ENCODE measurements around the gene RASGRF1.

Gene RASGRF1

DNA sequence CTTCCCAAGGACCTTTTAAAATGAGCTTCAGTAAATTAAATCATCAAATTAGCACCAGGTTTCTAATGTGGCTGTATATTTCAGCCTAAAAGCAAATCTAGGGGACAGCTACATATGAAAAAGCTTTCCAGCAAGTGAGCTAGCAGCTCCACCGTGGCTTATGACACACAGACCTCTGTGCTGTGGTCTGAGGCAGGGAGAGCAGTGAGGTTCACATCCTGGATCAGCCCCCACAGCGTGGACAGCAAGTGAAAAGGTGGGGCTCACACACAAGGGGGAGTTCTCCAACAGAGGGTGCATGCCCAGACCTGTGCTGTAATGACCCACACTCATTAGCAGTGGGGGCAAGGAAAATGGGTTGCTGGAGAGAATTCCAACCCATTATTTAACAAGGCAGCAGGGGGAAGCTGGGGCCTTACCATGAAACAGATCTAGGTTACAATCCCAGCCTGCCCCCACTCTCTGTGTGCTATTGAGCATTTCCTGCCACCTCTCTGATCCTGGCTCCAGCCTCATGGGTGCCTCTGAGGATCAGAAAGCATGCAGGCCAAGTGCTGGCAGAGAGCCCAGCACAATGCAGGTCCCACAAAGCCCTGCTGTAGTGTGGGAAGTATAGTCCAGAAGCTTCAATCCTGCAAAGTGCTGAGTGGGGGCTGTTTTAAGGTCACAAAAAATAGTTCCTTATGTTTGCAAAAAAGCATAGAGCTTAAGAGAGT, 48.2 kb downstream of the RASGRF1 start:
- DNase-seq (ENCODE audit: low read depth): no peak
- TF ChIP-seq, protein P1, sequence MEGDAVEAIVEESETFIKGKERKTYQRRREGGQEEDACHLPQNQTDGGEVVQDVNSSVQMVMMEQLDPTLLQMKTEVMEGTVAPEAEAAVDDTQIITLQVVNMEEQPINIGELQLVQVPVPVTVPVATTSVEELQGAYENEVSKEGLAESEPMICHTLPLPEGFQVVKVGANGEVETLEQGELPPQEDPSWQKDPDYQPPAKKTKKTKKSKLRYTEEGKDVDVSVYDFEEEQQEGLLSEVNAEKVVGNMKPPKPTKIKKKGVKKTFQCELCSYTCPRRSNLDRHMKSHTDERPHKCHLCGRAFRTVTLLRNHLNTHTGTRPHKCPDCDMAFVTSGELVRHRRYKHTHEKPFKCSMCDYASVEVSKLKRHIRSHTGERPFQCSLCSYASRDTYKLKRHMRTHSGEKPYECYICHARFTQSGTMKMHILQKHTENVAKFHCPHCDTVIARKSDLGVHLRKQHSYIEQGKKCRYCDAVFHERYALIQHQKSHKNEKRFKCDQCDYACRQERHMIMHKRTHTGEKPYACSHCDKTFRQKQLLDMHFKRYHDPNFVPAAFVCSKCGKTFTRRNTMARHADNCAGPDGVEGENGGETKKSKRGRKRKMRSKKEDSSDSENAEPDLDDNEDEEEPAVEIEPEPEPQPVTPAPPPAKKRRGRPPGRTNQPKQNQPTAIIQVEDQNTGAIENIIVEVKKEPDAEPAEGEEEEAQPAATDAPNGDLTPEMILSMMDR (conservative IDR thresholded peaks at IDR 0.05; ENCODE audit: low read length): no peak

DNA sequence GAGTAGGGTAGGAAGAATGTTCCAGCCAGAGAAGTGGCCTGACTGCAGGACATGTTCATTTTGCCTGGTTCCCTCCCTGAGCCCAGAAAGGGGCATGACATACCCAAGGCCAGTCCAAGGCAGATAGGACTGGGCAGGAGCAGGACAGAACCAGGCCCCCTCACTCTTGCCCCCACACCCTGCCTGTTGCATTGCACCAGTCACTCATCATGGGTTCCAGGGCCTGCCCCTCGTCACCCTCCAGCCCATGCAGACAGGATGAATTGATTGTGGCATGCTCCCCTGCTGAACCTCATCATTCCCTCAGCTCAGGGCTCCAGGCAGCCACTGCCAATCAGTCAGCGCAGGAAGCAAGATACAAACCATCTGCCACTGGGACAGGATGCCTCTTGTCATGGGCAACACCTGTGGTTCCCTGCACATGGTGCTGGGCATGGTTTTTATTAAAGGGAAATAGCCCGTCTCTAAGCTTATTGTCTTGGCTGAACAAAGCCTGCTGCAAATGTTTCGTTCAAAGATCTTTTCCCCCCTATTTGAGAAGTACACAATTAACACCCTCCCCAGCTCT, 48.9 kb downstream of the RASGRF1 start:
- DNase-seq (ENCODE audit: low read depth): no peak
- TF ChIP-seq, protein P1 (conservative IDR thresholded peaks at IDR 0.05; ENCODE audit: low read length): no peak

More for the DNA sequence above, 48.2 kb downstream of the RASGRF1 start:
- no peak overlapping the region for H3K4me3 ChIP-seq (ENCODE audit: low read length)

DNA sequence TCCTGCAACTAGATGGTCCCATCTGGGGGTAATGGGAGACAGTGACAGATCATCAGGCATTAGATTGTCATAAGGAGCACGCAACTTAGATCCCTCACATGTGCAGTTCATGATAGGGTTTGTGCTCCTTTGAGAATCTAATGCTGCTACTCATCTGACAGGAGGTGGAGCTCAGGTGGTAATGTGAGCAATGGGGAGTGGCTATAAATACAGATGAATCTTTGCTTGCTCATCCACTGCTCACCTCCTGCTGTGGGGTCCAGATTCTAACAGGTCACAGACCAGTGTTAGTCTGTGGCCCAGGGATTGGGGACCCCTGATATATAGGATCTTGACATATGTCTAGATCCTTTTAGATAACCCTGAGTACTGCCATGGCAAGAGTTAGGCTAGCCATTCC, 52.7 kb downstream of the RASGRF1 start:
- H3K4me3 ChIP-seq (ENCODE audit: low read length): no peak overlapping the region
- DNase-seq (ENCODE audit: low read depth): no peak
- TF ChIP-seq, protein P1 (conservative IDR thresholded peaks at IDR 0.05; ENCODE audit: low read length): no peak

More for the DNA sequence above, 48.9 kb downstream of the RASGRF1 start:
- H3K4me3 ChIP-seq (ENCODE audit: low read length): no peak overlapping the region

DNA sequence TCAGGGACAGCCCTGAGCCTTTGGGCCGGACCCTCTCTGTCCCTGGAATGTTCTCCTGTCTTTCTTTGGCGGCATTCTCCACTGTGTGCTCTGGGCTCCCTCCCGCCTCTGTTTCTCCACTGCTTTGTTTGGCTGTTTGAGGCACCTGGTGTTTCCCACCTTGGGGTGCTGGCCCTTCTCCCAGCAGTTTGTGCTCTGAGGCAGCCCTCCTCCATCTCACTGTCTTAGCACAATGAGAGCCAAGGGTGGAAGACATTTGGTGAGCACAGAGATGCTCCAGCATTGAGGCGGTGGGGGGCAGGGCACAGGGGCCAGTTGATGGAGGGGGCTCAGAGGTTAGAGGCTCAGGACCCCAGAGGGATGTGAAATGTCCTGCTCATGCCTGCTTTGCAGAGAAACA, 54.3 kb downstream of the RASGRF1 start:
- no peak for DNase-seq (ENCODE audit: low read depth)
- TF ChIP-seq, protein P1 (conservative IDR thresholded peaks at IDR 0.05; ENCODE audit: low read length): no peak
- no peak overlapping the region for H3K4me3 ChIP-seq (ENCODE audit: low read length)

DNA sequence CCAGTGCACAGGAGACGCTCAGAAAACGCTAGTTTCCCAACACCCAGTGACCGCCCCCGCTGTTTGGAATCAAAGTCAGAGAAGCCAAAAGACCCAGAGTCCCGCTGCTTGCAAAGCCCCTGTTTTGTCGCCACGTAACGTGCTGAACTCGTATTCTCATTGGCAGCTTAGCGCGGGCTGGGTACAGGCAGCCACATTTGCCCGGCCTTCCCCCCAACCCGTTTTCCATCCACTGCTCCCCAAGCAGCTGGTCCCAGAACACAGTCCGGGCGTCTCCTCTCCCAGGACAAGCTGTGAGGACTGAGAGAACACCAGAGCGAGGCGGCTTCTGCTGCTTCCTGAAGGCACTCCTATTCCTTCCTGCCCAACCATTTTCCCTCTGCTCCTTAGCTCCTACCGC, 54.8 kb downstream of the RASGRF1 start:
- TF ChIP-seq, protein P1 (conservative IDR thresholded peaks at IDR 0.05; ENCODE audit: low read length): no peak
- no peak overlapping the region for H3K4me3 ChIP-seq (ENCODE audit: low read length)
- no peak for DNase-seq (ENCODE audit: low read depth)

DNA sequence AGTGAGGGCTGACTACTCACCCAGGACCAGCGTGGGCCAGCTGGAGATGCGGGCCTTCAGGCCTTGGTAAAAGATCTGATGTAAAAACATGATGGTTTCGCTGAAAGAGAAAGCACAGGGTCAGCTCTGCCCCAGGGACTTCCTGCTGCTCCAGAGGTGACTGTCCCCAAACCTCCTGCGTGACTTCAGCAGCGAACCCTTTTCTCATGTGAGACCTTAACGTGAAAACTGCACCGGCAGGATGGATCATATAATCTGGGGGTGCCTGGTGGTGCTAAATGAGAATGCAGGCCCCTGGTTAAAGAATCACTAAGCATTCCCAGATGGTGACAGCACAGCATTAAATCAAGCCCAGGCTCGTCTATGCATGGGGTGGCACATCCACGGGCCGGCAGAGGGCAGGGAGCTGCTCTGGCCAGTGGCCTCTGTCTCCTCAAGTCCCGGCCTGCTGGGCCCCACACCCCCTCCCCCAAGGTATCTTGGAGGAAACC, 55.4 kb downstream of the RASGRF1 start:
- TF ChIP-seq, protein P1 (conservative IDR thresholded peaks at IDR 0.05; ENCODE audit: low read length): peak; percentile 13; the same call in 1 of the 2 replicates
- DNase-seq (ENCODE audit: low read depth): no peak
- H3K4me3 ChIP-seq (ENCODE audit: low read length): no peak overlapping the region

DNA sequence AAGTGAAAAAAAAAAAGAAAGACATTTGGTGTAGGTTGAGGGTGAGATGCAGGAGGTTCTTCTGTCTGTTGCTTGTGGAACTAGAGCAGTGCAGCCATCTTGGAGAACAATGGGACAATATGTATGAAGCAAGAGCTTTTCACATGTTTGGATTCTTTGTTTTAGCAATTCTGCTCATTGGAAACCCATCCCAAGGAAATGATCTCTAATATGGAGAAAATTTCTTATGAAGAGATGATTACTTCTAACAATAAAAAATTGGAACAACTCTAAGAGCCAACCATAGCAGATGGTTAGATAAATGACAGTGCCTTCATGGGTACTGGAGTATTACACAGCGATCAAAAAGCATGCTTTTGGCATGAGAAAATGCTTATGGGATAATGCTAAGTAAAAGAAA, 56.3 kb downstream of the RASGRF1 start:
- no peak overlapping the region for H3K4me3 ChIP-seq (ENCODE audit: low read length)
- TF ChIP-seq, protein P1 (conservative IDR thresholded peaks at IDR 0.05; ENCODE audit: low read length): no peak
- no peak for DNase-seq (ENCODE audit: low read depth)

All from AG10803 (cell line).